ENCODE measurements around the gene TGFB2. TPM values are rescaled to one million over a fixed set of nuclear protein-coding genes. Genes with fewer than 3 reads are reported as not detected.

The TGFB2 gene
- polyA plus RNA-seq, 1 donor (not counting 4 experiments of a cell fraction or from before 2014, with no cell fraction given) = 21.5 TPM

DNA sequence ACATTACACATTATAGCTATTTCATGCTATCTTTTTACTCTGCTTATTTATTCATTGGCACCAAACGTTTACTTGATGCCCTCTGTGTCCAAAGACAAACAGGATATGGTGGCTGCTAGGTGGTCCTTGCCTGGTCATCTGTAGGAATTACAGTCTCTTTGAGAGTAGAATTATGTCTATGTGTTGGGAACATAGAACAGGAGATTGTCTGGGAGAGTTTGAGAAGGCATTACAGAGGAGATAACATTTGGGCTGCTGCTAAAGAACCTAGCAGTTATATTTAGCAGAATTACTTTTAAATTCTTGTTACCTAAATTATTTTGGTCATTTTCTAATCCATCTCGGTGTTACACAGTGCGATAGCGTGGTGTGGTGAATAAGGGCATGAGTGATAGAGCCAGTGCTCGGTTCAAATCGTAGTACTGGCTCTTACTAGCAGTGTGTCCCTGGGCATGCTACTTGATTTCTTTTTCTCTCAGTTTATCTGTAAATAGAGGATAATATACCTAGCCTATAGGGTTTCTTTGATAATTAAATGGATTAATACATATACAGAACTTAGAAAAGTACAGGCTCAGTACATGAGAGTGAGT lies 39.6 kb upstream of the TGFB2 start:
- DNase-seq (ENCODE audit: low read depth, low spot score) = no peak
- Histone ChIP-seq H3K79me2 (ENCODE audit: control insufficient read depth, insufficient read depth, low read length) (peaks cover 13% of the 10 kb centered on the region), H3K9me1 (ENCODE audit: control insufficient read depth, extremely low read depth, insufficient read depth, low read length) (no peaks in the 10 kb centered on the region), H3K4me3 (ENCODE audit: control insufficient read depth in 2 of 3, extremely low read depth in 1 of 3, insufficient read depth in 2 of 3, low read depth in 1 of 3, low read length in 3 of 3) (no peak overlapping the region), H3K36me3 (ENCODE audit: control insufficient read depth in 2 of 2, extremely low read depth in 1 of 2, insufficient read depth in 2 of 2, low read length in 2 of 2) (peaks cover 2 to 8% of the 10 kb centered on the region in 2 experiments), H3K27ac (ENCODE audit: control insufficient read depth, insufficient read depth, low read length) (no peak overlapping the region), H3K4me2 (ENCODE audit: control insufficient read depth, extremely low read depth, insufficient read depth, low read depth, low read length) (no peak overlapping the region), H2AFZ (ENCODE audit: control insufficient read depth, low read length) (no peak overlapping the region), H3K9ac (ENCODE audit: control insufficient read depth, extremely low read depth, insufficient read depth, low read length) (no peak overlapping the region), H3K9me3 (ENCODE audit: control insufficient read depth, low read depth, low read length) (no peaks in the 10 kb centered on the region), H4K20me1 (ENCODE audit: control insufficient read depth, extremely low read depth, insufficient read depth, low read length) (no peaks in the 10 kb centered on the region), H3K4me1 (ENCODE audit: control insufficient read depth, extremely low read depth, insufficient read depth, low read length) (no peaks in the 10 kb centered on the region), H3K27me3 (ENCODE audit: control insufficient read depth, extremely low read depth, insufficient read depth, low read length) (no peaks in the 10 kb centered on the region)
- FAIRE-seq = no peak
- dilution Hi-C loops (cut with MboI; ENCODE audit: extremely low pct_ligation_motif_present, low sequenced_read_pairs) = no loop called here
- TF ChIP-seq EZH2 (IDR thresholded peaks at IDR 0.05; ENCODE audit: low read length) = no peak
- TF ChIP-seq, protein P1, sequence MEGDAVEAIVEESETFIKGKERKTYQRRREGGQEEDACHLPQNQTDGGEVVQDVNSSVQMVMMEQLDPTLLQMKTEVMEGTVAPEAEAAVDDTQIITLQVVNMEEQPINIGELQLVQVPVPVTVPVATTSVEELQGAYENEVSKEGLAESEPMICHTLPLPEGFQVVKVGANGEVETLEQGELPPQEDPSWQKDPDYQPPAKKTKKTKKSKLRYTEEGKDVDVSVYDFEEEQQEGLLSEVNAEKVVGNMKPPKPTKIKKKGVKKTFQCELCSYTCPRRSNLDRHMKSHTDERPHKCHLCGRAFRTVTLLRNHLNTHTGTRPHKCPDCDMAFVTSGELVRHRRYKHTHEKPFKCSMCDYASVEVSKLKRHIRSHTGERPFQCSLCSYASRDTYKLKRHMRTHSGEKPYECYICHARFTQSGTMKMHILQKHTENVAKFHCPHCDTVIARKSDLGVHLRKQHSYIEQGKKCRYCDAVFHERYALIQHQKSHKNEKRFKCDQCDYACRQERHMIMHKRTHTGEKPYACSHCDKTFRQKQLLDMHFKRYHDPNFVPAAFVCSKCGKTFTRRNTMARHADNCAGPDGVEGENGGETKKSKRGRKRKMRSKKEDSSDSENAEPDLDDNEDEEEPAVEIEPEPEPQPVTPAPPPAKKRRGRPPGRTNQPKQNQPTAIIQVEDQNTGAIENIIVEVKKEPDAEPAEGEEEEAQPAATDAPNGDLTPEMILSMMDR (optimal IDR thresholded peaks at IDR 0.05 in 1 of 3, IDR thresholded peaks at IDR 0.05 in 1 of 3, conservative IDR thresholded peaks at IDR 0.05 in 1 of 3; ENCODE audit: extremely low read depth in 1 of 3, insufficient read depth in 2 of 3, low read length in 3 of 3) = no peak

DNA sequence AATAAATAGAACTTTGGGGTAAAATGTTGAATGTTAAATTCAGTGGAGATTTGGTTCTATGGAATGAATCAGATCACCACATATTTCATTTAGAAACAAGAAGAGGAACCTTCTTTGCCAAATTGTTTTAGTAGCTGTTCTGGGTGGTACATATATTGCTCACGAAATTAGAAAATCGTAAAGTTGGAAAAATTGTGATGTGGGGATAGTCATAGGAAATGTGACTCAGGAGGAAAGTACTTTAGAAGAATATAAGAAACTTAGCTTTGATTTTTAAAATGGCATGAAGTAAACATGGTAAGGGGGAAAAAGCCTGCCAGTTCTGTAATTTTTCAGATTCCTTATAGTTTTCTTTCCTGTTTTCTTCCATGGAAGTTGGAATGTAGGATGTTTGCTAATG lies 32.6 kb upstream of the TGFB2 start:
- DNase-seq (ENCODE audit: low read depth, low spot score) (no peak), FAIRE-seq (no peak)
- Histone ChIP-seq H3K36me3 (ENCODE audit: control insufficient read depth in 2 of 2, extremely low read depth in 1 of 2, insufficient read depth in 2 of 2, low read length in 2 of 2) (peaks cover 2 to 3% of the 10 kb centered on the region in 2 experiments), H3K79me2 (ENCODE audit: control insufficient read depth, insufficient read depth, low read length) (no peaks in the 10 kb centered on the region), H3K9me3 (ENCODE audit: control insufficient read depth, low read depth, low read length) (no peaks in the 10 kb centered on the region), H3K4me3 (ENCODE audit: control insufficient read depth in 2 of 3, extremely low read depth in 1 of 3, insufficient read depth in 2 of 3, low read depth in 1 of 3, low read length in 3 of 3) (no peak overlapping the region), H3K9ac (ENCODE audit: control insufficient read depth, extremely low read depth, insufficient read depth, low read length) (no peak overlapping the region), H3K9me1 (ENCODE audit: control insufficient read depth, extremely low read depth, insufficient read depth, low read length) (no peaks in the 10 kb centered on the region), H3K27me3 (ENCODE audit: control insufficient read depth, extremely low read depth, insufficient read depth, low read length) (no peaks in the 10 kb centered on the region), H3K4me1 (ENCODE audit: control insufficient read depth, extremely low read depth, insufficient read depth, low read length) (no peaks in the 10 kb centered on the region), H3K27ac (ENCODE audit: control insufficient read depth, insufficient read depth, low read length) (no peak overlapping the region), H4K20me1 (ENCODE audit: control insufficient read depth, extremely low read depth, insufficient read depth, low read length) (no peaks in the 10 kb centered on the region), H3K4me2 (ENCODE audit: control insufficient read depth, extremely low read depth, insufficient read depth, low read depth, low read length) (no peak overlapping the region), H2AFZ (ENCODE audit: control insufficient read depth, low read length) (no peak overlapping the region)
- dilution Hi-C loops (cut with MboI; ENCODE audit: extremely low pct_ligation_motif_present, low sequenced_read_pairs) = no loop called here
- no peak for TF ChIP-seq EZH2 (IDR thresholded peaks at IDR 0.05; ENCODE audit: low read length)
- TF ChIP-seq, protein P1 (optimal IDR thresholded peaks at IDR 0.05 in 1 of 3, IDR thresholded peaks at IDR 0.05 in 1 of 3, conservative IDR thresholded peaks at IDR 0.05 in 1 of 3; ENCODE audit: extremely low read depth in 1 of 3, insufficient read depth in 2 of 3, low read length in 3 of 3) = no peak

Measured in keratinocyte (primary cell).